ENCODE measurements around the gene AP5B1. TPM values are rescaled to one million over a fixed set of nuclear protein-coding genes. Genes with fewer than 3 reads are reported as not detected.
A peak's percentile ranks its signal among the peaks of the same experiment; 100 is the strongest.

Gene AP5B1
- total RNA-seq, 2 experiments from 2014 or later = 12.7 to 12.8 TPM

DNA sequence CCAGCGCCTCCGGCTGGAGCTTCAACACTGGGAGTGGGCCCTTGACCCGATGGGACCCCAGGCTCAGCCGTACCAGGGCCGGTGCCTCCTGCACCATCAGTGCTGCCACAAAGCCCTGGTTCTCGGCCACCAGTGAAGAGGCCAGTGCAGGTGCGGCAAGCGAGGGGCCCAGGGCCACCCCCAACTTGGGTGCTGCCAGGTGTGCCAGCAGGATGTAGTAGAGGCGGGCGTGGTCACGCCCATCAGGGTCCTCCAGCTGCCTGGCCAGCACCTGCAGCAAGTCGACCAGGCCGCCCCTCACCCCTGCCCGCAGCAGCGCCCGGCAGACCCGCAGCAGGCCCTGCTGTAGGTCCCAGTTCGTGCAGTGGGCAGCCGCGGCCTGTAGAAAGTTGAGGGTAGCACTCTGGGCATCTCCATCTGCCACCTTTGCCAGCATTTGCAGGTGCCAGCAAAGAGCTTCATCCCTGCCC, 2.3 kb downstream of the AP5B1 start:
- Mint-ChIP-seq H3K27me3 (no peaks in the 10 kb centered on the region), H3K9me3 (no peaks in the 10 kb centered on the region), H3K4me1 (ENCODE audit: low read depth) (peaks cover 10% of the 10 kb centered on the region), H3K36me3 (ENCODE audit: low read depth) (peaks cover 8% of the 10 kb centered on the region), H3K4me3 (no peak overlapping the region), H3K27ac (no peak overlapping the region)
- Histone ChIP-seq H3K36me3 (ENCODE audit: insufficient read depth, low read length) (peaks cover 16% of the 10 kb centered on the region), H3K4me3 (ENCODE audit: low read length) (no peak overlapping the region), H3K4me1 (ENCODE audit: insufficient read depth, low read length) (peaks cover 41% of the 10 kb centered on the region), H3K27me3 (ENCODE audit: control insufficient read depth in 1 of 2, insufficient read depth in 2 of 2, low read length in 2 of 2) (no peaks in the 10 kb centered on the region), H3K9me3 (ENCODE audit: control insufficient read depth in 1 of 2, insufficient read depth in 1 of 2, low read length in 2 of 2) (no peaks in the 10 kb centered on the region), H3K27ac (ENCODE audit: low read depth in 1 of 2, low read length in 2 of 2) (no peak overlapping the region)
- TF ChIP-seq CTCF (IDR thresholded peaks at IDR 0.05) = no peak
- no peak for ATAC-seq (ENCODE audit: poor library complexity)
- DNase-seq = peak in 1 of 14 experiments; percentile 29
- intact Hi-C loops (cut with DNase I, micrococcal nuclease) = no loop called here
- ChIA-PET CTCF (interaction anchor here (1.7 to 2.9 kb wide), 3 partner anchors 39 to 72 kb away, joined by 6 to 39 read pairs (median 8); partner anchors contain the start of gene KAT5), POLR2A (interaction anchor here (1.4 kb wide), 1 partner anchor 140 kb away, joined by 4 read pairs; no protein-coding TSS in a partner anchor)

- Histone ChIP-seq H3K4me1 (ENCODE audit: insufficient read depth, low read length) (peaks cover 41% of the 10 kb centered on the region), H3K4me3 (ENCODE audit: low read length) (no peak overlapping the region), H3K36me3 (ENCODE audit: insufficient read depth, low read length) (peaks cover 16% of the 10 kb centered on the region), H3K9me3 (ENCODE audit: control insufficient read depth in 1 of 2, insufficient read depth in 1 of 2, low read length in 2 of 2) (no peaks in the 10 kb centered on the region), H3K27me3 (ENCODE audit: control insufficient read depth in 1 of 2, insufficient read depth in 2 of 2, low read length in 2 of 2) (no peaks in the 10 kb centered on the region), H3K27ac (ENCODE audit: low read depth in 1 of 2, low read length in 2 of 2) (no peak overlapping the region)
- Mint-ChIP-seq H3K36me3 (ENCODE audit: low read depth) (peaks cover 8% of the 10 kb centered on the region), H3K9me3 (no peaks in the 10 kb centered on the region), H3K4me1 (ENCODE audit: low read depth) (peaks cover 10% of the 10 kb centered on the region), H3K4me3 (peak overlapping the region; percentile 38), H3K27me3 (no peaks in the 10 kb centered on the region), H3K27ac (no peak overlapping the region)
- ATAC-seq (ENCODE audit: poor library complexity) (no peak), DNase-seq (peak in 1 of 14 experiments; percentile 31)
- intact Hi-C loops (cut with DNase I, micrococcal nuclease) = no loop called here
- no peak for TF ChIP-seq CTCF (IDR thresholded peaks at IDR 0.05)
- ChIA-PET POLR2A (no interaction called here), CTCF (interaction anchor here (1.7 kb wide), 1 partner anchor 66 kb away, joined by 6 read pairs; the partner anchor contains the start of gene KAT5)
Measured at GRCh38 chr11:65777821-65778361, 2.9 kb downstream of the AP5B1 start.

GRCh38 chr11:65777241-65777640, 3.5 kb downstream of the AP5B1 start:
- Histone ChIP-seq H3K4me1 (ENCODE audit: insufficient read depth, low read length) (peaks cover 41% of the 10 kb centered on the region), H3K4me3 (ENCODE audit: low read length) (no peak overlapping the region), H3K36me3 (ENCODE audit: insufficient read depth, low read length) (peaks cover 16% of the 10 kb centered on the region), H3K27ac (ENCODE audit: low read depth in 1 of 2, low read length in 2 of 2) (no peak overlapping the region), H3K9me3 (ENCODE audit: control insufficient read depth in 1 of 2, insufficient read depth in 1 of 2, low read length in 2 of 2) (no peaks in the 10 kb centered on the region), H3K27me3 (ENCODE audit: control insufficient read depth in 1 of 2, insufficient read depth in 2 of 2, low read length in 2 of 2) (no peaks in the 10 kb centered on the region)
- no peaks in the 10 kb centered on the region for H3K9me3 Mint-ChIP-seq
- peaks cover 10% of the 10 kb centered on the region for H3K4me1 Mint-ChIP-seq (ENCODE audit: low read depth)
- H3K36me3 Mint-ChIP-seq (ENCODE audit: low read depth) = peaks cover 8% of the 10 kb centered on the region
- no peak for DNase-seq
- H3K27ac Mint-ChIP-seq = peak overlapping the region; percentile 9
- ChIA-PET CTCF (interaction anchor here (1.7 kb wide), 1 partner anchor 66 kb away, joined by 6 read pairs; the partner anchor contains the start of gene KAT5), POLR2A (no interaction called here)
- no peaks in the 10 kb centered on the region for H3K27me3 Mint-ChIP-seq
- intact Hi-C loops (cut with DNase I, micrococcal nuclease) = no loop called here
- no peak for ATAC-seq (ENCODE audit: poor library complexity)
- TF ChIP-seq CTCF (IDR thresholded peaks at IDR 0.05) = no peak
- H3K4me3 Mint-ChIP-seq = peak overlapping the region; percentile 38
